DMS153 (cell line): ENCODE measurements around the gene FANCG.

Experiments
- DNase-seq: peaks from one replicate; lab custom pipeline; 2025; lab: John Stamatoyannopoulos, UW

Gene FANCG

DNA sequence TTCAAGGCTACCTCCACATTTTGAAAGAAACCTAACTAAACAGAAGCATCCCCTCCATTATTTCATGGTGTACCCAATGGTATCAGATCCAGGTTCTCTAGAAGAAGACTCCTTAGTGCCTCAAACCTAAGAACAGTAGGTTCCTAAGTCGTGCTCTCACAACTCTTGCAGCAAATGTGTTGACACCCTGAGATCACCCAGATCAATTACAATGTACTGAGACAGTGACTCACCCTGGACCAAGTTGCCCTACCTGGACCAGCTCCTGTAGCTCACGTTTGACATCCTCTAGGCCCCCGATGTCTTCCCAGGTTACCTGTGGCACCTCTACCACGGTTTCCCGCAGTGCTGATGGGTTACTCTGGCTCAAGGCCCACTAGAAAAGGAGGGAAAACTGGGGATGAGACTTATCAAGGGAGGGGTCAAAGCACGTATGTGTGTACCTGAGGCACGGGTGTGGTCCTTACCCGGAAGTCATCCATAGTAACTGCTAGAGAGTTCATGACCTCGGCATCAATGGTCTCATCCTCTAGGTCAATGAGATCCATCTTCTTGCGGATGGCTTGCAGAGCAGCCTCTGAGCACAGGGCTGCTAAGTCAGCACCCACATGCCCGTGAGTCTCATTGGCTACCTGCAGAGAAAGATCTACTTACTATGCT, 19.1 kb downstream of the FANCG start:
- DNase-seq, result no peak

DNA sequence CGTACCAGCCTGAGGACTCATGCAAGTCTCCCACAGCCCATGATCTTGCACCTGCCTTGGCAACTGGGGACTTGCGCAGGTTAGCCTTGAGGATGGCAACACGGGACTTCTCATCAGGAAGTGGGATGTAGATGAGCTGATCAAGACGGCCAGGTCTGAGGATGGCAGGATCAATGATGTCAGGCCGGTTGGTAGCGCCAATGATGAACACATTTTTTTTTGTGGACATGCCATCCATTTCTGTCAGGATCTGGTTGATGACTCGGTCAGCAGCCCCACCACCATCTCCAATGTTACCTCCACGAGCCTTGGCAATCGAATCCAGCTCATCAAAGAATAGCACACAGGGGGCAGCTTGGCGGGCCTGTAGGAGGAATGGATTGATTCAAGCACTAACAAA, 20.3 kb downstream of the FANCG start:
- DNase-seq, result no peak

DNA sequence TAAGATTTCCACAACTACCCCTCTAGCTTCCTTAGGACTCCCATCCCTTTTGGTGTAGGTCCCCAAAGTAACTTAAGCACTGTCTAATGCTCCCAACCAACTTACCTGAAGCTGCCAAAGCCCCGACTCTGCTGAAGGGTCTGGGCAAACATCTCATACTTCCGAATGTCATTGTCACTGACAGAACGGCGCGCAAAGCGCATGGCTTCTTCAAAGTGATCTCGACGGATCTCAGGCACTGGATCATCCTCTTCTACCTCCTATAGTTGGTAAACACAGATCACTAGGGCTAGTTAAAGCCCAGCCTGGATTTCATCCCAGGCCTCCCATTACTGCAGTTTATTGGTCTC, 22.5 kb downstream of the FANCG start:
- no peak for DNase-seq

GRCh38 chr9:35056571-35057270, 23.0 kb downstream of the FANCG start:
- DNase-seq, result no peak

DNA sequence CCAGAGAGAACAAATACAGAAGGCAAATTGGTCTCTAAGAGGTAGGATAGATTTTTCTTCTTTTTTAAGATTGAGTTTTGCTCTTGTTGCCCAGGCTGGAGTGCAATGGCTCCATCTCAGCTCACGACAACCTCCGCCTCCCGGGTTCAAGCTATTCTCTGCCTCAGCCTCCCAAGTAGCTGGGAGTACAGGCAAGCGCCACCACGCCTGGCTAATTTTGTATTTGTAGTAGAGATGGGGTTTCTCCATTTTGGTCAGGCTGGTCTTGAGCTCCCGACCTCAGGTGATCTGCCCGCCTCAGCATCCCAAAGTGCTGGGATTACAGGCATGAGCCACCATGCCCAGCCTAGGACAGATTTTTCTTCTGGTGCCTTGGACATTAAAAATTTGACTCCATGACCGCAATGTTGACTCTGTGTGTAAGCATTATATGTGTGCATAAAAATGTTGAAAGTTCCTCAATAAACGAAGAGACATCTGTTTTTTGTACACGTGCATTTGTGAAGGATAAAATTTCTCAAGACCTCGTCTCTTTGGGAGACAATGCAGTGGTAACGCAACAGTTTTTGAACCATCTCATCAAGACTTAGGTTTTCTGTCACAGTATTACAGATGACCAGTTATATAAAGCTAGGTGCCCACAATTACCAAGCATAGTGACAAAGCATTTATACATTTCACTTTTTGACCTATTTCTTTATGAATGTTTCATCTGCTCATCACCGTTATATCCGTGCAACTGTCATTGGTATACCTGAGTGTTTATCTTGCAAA, 24.7 kb downstream of the FANCG start:
- DNase-seq, result no peak

GRCh38 chr9:35054185-35054835, 25.4 kb downstream of the FANCG start:
- DNase-seq, result no peak

DNA sequence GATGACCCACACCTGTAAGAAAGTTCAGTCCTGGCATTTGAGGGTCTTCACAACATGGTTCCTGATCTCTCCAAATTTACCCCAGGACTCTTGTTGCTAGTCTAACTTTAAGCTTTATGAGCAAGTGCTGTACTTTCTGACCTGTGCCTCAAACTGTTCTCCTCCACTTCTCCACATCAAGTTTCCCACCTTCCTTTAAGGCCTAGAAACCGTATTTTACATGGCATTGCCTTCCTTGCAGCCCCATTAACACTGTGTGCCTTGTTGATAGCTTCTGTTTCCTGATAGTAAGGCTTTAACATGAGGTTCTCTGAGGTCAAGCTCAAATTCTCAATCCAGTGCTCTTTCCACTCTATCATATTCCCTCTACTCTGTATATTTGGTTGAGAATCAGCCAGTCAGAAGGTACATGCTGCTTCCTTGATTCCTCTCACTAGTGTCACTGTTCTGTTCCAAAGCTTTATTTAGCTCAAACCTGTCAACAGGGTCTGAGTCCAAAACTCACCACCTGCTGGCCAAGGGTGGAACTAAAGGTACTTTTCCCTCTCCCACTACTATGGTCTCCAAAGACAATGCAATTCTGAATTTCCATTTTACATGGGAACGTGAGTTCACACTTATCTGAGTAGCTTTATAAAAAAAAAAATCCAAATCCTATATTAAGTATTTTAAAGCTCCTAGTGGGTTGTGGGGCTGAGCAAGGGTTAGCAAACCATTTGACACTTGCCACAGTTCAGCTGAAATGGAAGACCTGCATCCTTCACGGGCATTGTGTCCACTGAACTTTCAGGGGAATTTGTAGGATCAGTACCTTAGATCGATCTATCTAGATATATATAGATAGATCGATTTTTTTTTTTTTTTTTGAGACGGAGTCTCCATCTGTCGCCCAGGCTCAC, 28.4 kb downstream of the FANCG start:
- DNase-seq, result peak; percentile 2

- DNase-seq, result no peak
These were observed 31.2 kb downstream of the FANCG start for GRCh38 chr9:35048511-35048910.

GRCh38 chr9:35044071-35044470, 35.7 kb downstream of the FANCG start:
- no peak for DNase-seq

DNA sequence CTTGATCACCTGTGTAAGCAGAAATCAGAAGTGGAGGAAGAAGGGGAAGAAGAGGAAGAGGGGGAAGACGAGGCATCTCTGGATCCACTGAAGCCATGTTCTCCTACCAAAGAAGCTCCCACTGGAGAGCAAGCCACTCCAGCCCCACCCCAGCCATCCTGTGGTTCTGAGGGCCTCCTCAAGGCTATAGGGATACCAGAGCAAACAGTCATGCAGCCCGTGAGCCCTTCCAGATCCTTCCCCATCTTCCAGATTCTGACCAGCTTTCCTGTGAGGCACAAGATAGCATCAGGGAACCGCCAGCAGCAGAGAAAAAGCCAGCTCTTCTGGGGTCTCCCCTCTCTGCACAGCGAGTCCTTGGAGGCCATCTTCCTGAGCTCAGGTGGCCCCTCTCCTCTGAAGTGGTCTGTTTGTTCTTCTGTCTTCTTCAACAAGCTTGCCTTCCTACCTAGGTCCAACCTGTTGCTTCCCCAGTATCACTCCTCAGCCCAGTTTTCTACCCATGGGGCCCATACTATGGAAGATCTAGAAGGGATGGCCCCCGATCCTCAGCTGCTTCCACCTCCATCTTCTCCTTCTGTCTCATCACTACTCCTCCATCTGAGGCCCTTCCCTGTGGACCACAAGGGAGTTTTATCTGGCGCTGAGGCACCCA, 36.7 kb downstream of the FANCG start:
- no peak for DNase-seq

- no peak for DNase-seq
These were observed 37.6 kb downstream of the FANCG start for GRCh38 chr9:35042081-35042604.

GRCh38 chr9:35035851-35036701, 43.7 kb downstream of the FANCG start:
- DNase-seq, result no peak

DNA sequence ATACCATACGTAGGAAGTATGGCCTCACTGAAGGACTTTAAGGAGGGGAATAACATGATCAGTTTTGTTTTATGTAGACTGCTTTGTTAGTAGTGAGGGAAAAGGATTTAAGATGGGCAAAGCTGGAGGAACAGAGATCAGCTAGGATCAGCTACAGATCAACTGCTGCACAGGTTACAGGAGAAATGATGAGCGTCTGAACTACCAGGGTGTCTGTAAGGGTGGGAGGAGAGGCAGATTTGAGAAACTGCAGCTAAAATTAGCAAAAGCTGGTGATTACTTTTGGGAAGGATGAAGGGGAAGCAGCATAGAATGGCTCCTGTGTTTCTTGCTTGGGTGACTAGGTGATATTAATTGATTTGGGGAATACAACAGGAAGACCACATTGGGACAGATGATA, 46.6 kb downstream of the FANCG start:
- no peak for DNase-seq

GRCh38 chr9:35029852-35030251, 49.9 kb downstream of the FANCG start:
- DNase-seq, result no peak

GRCh38 chr9:35029241-35029640, 50.5 kb downstream of the FANCG start:
- DNase-seq, result no peak

GRCh38 chr9:35028341-35028740, 51.4 kb downstream of the FANCG start:
- no peak for DNase-seq

- no peak for DNase-seq
These were observed 51.9 kb downstream of the FANCG start for GRCh38 chr9:35027860-35028259.

- DNase-seq, result no peak
These were observed 52.4 kb downstream of the FANCG start for GRCh38 chr9:35027374-35027773.

DNA sequence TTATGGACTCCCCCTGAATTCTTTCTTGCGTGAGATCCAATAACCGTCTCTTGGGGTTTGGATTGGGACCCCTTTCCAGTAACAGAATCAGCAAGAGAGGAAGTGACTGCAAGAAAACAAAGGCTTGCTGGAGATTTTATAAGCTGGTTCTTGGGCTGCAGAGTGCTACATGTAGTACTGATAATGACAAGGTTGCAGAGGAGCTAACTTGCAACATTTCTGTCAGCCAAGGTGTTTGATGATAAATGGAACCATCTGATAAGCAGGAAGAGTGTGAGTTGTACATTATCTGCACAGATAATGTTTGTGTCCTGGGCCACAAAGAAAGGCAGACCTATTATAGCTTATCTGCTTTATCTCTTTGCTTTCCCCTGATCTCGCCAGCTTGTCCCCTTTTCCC, 53.1 kb downstream of the FANCG start:
- no peak for DNase-seq
